Measurements from ENCODE around the gene HEXIM2.
A peak's percentile ranks its signal among the peaks of the same experiment; 100 is the strongest.

The HEXIM2 gene

GRCh38 chr17:45146166-45146565 is 15.5 kb upstream of the HEXIM2 start:
- no peak for FAIRE-seq

GRCh38 chr17:45146592-45146889 is 15.1 kb upstream of the HEXIM2 start:
- no peak for FAIRE-seq

- no peak for FAIRE-seq
Measured at GRCh38 chr17:45146890-45147580, 14.6 kb upstream of the HEXIM2 start.

GRCh38 chr17:45147581-45148182 is 14.0 kb upstream of the HEXIM2 start:
- no peak for FAIRE-seq

- FAIRE-seq, result peak; percentile 94
Measured at GRCh38 chr17:45148183-45149036, 13.3 kb upstream of the HEXIM2 start, which contains the start of gene HEXIM1. HEXIM1 (plus strand) TSS chr17:45148475; CDS start chr17:45149191, 716 bp downstream.

GRCh38 chr17:45149037-45149668 is 12.5 kb upstream of the HEXIM2 start:
- FAIRE-seq, result no peak

GRCh38 chr17:45149669-45150664 is 11.7 kb upstream of the HEXIM2 start:
- FAIRE-seq, result no peak

GRCh38 chr17:45150911-45151809 is 10.5 kb upstream of the HEXIM2 start:
- FAIRE-seq, result no peak

- FAIRE-seq, result no peak
Measured at GRCh38 chr17:45155029-45155428, 6.6 kb upstream of the HEXIM2 start.

- no peak for FAIRE-seq
Measured at GRCh38 chr17:45155483-45155882, 6.2 kb upstream of the HEXIM2 start.

GRCh38 chr17:45156242-45156641 is 5.4 kb upstream of the HEXIM2 start:
- no peak for FAIRE-seq

- FAIRE-seq, result no peak
Measured at GRCh38 chr17:45160447-45161287, 1.0 kb upstream of the HEXIM2 start.

- no peak for FAIRE-seq
Measured at GRCh38 chr17:45162025-45162687, 481 bp downstream of the HEXIM2 start.

GRCh38 chr17:45164734-45165269 is 3.1 kb downstream of the HEXIM2 start:
- FAIRE-seq, result no peak

GRCh38 chr17:45168991-45169752 is 7.5 kb downstream of the HEXIM2 start:
- FAIRE-seq, result no peak

- FAIRE-seq, result no peak
Measured at GRCh38 chr17:45170280-45170930, 8.7 kb downstream of the HEXIM2 start.

GRCh38 chr17:45170931-45171337 is 9.3 kb downstream of the HEXIM2 start:
- no peak for FAIRE-seq

Data from TTC549 (cell line).